Stimulated activated CD4-positive, alpha-beta T cell treated with anti-CD3 and anti-CD28 coated beads, Interleukin-15, amount 100 ng/mL, for 24 hours (primary cell): ENCODE results near the gene KLHDC4.
"Not testable (repeated sequence)": the region's sequence is repeated elsewhere in the genome, so short reads cannot be mapped to it uniquely, and the experiment has no call there.

Experiments used
- DNase-seq: peaks from one replicate; pipeline ENCODE4 v3.0.0-alpha.2; 2020

Gene KLHDC4

GRCh38 chr16:87787451-87788091, 21.8 kb upstream of the KLHDC4 start:
- DNase-seq: not testable (repeated sequence)

GRCh38 chr16:87784812-87785211, 19.0 kb upstream of the KLHDC4 start:
- no peak for DNase-seq

- DNase-seq: no peak
These were observed 16.2 kb upstream of the KLHDC4 start for GRCh38 chr16:87782033-87782432.

- peak; percentile 87 for DNase-seq
These were observed 14.7 kb upstream of the KLHDC4 start for GRCh38 chr16:87780385-87780989.

GRCh38 chr16:87778830-87779579, 13.2 kb upstream of the KLHDC4 start:
- DNase-seq: peak; percentile 97

GRCh38 chr16:87778476-87778829, 12.7 kb upstream of the KLHDC4 start:
- peak; percentile 24 for DNase-seq

- not testable (repeated sequence) for DNase-seq
These were observed 8.1 kb upstream of the KLHDC4 start for GRCh38 chr16:87773836-87774235.

GRCh38 chr16:87767456-87767855, 1.7 kb upstream of the KLHDC4 start:
- DNase-seq: not testable (repeated sequence)

- DNase-seq: no peak
These were observed 655 bp upstream of the KLHDC4 start for GRCh38 chr16:87766485-87766797.

GRCh38 chr16:87765473-87765775, 362 bp downstream of the KLHDC4 start:
- peak; percentile 55 for DNase-seq

- peak; percentile 19 for DNase-seq
These were observed 950 bp downstream of the KLHDC4 start for GRCh38 chr16:87764600-87765472.

GRCh38 chr16:87762620-87763019, 3.2 kb downstream of the KLHDC4 start:
- DNase-seq: no peak

- DNase-seq: no peak
These were observed 3.7 kb downstream of the KLHDC4 start for GRCh38 chr16:87762071-87762571.

- DNase-seq: no peak
These were observed 4.7 kb downstream of the KLHDC4 start for GRCh38 chr16:87761060-87761459.

- DNase-seq: no peak
These were observed 7.9 kb downstream of the KLHDC4 start for GRCh38 chr16:87757841-87758426.

- no peak for DNase-seq
These were observed 11.3 kb downstream of the KLHDC4 start for GRCh38 chr16:87754535-87754934.

GRCh38 chr16:87747626-87748414, 18.0 kb downstream of the KLHDC4 start:
- DNase-seq: no peak

GRCh38 chr16:87746178-87746577, 19.6 kb downstream of the KLHDC4 start:
- DNase-seq: no peak

GRCh38 chr16:87744750-87745514, 20.9 kb downstream of the KLHDC4 start:
- DNase-seq: no peak

- DNase-seq: no peak
These were observed 22.9 kb downstream of the KLHDC4 start for GRCh38 chr16:87742781-87743490.
